A673 (cell line): ENCODE results near the gene TOE1.

Source experiments
- EZH2 ChIP-seq: fragments of 200-600 bp; sonication (generic); IDR thresholded peaks from 2 replicates; pipeline ENCODE4 v1.6.1; 2017; ENCODE audit warnings: borderline replicate concordance, low read depth, mild to moderate bottlenecking, mixed read lengths, antibody characterized with exemption, low read length; ENCODE audit not compliant: poor library complexity, severe bottlenecking
- TF ChIP-seq, protein P1 (sequence below): fragments of 300-800, 200-600 bp; sonication (generic); conservative IDR thresholded peaks from 2 replicates; pipeline ENCODE4 v1.5.1; 2017; ENCODE audit warnings: low read depth, mild to moderate bottlenecking, antibody characterized with exemption, low read length, moderate library complexity, mixed read lengths

DNA sequence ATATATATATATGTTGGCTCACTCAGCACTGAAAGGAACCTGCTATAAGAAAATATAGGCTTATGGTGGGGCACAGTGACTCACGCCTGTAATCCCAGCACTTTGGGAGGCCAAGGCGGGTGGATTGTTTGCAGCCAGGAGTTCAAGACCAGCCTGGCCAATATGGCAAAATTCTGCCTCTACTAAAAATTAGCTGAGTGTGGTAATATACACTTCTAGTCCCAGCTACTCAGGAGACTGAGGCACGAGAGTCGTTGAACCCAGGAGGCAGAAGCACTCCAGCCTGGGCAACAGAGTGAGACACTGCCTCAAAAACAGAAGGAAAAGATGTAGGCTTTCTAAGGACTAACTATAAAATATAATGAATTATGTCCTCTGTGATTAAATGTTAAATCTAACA, 14.9 kb downstream of the TOE1 start:
- TF ChIP-seq, protein P1, sequence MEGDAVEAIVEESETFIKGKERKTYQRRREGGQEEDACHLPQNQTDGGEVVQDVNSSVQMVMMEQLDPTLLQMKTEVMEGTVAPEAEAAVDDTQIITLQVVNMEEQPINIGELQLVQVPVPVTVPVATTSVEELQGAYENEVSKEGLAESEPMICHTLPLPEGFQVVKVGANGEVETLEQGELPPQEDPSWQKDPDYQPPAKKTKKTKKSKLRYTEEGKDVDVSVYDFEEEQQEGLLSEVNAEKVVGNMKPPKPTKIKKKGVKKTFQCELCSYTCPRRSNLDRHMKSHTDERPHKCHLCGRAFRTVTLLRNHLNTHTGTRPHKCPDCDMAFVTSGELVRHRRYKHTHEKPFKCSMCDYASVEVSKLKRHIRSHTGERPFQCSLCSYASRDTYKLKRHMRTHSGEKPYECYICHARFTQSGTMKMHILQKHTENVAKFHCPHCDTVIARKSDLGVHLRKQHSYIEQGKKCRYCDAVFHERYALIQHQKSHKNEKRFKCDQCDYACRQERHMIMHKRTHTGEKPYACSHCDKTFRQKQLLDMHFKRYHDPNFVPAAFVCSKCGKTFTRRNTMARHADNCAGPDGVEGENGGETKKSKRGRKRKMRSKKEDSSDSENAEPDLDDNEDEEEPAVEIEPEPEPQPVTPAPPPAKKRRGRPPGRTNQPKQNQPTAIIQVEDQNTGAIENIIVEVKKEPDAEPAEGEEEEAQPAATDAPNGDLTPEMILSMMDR = no peak
- no peak for TF ChIP-seq EZH2
